Vagina (tissue), 2 donors: ENCODE data around the gene PUS3. TPM values are rescaled to one million over a fixed set of nuclear protein-coding genes. Genes with fewer than 3 reads are reported as not detected.

Source experiments
- DNase-seq, 2 donors: peaks; one replicate each; pipeline ENCODE4 v3.0.0-alpha.2; 2017; ENCODE audit errors: extremely low spot score in 2 of 2
- H3K27ac ChIP-seq: fragments of 200-600 bp; sonication (generic); one replicate; pipeline ENCODE4 v1.5.1; 2019
- H3K27me3 ChIP-seq: fragments of 200-600 bp; sonication (generic); one replicate; pipeline ENCODE4 v1.5.1; 2019
- H3K36me3 ChIP-seq, 2 donors: fragments of 200-600 bp; sonication (generic); one replicate each; pipeline ENCODE4 v1.5.1; 2017 to 2019
- H3K4me1 ChIP-seq: fragments of 200-600 bp; sonication (generic); one replicate; pipeline ENCODE4 v1.5.1; 2019
- H3K4me3 ChIP-seq, 2 donors: fragments of 200-600 bp; sonication (generic); 1 replicate in 1 of 2; 2 replicates in 1 of 2; pipeline ENCODE4 v1.5.1; 2016 to 2019
- H3K9me3 ChIP-seq: fragments of 200-600 bp; sonication (generic); one replicate; pipeline ENCODE4 v1.5.1; 2019
- CTCF ChIP-seq, 3 experiments: fragments of 450-650 bp in 2 of 3; fragments of 200-600 bp in 1 of 3; sonication (generic) in 1 of 3; IDR thresholded peaks; one replicate each; pipeline ENCODE4 v1.5.1; 2017 to 2019; ENCODE audit warnings: antibody characterized with exemption in 3 of 3, mild to moderate bottlenecking in 2 of 3, moderate library complexity in 2 of 3
- POLR2A ChIP-seq, 2 donors: fragments of 450-650 bp; IDR thresholded peaks; one replicate each; pipeline ENCODE4 v1.6.1; 2017; ENCODE audit warnings: antibody characterized with exemption in 2 of 2, mild to moderate bottlenecking in 2 of 2, moderate library complexity in 2 of 2
- POLR2AphosphoS5 ChIP-seq, 2 donors: sonication (generic); formaldehyde crosslinking; IDR thresholded peaks; one replicate each; pipeline ENCODE4 v1.9.0; 2017; ENCODE audit warnings: antibody characterized with exemption in 2 of 2, mild to moderate bottlenecking in 2 of 2, low read depth in 1 of 2; ENCODE audit not compliant: insufficient read depth in 1 of 2
- intact Hi-C: fragments of 100-400 bp; cut with DNase I; formaldehyde crosslinking; loops from one replicate; pipeline ENCODE4 v1.15.1; 2023
- total RNA-seq: library from RNA; depleted of rRNA; stranded (reverse); fragments of >200 nt; gene quantifications from one replicate; pipeline ENCODE4 v1.2.3, GENCODE V29; 2016

PUS3 gene
- total RNA-seq, 1 donor from 2014 or later = 8.1 TPM

GRCh38 chr11:125903711-125904659, 979 bp upstream of the PUS3 start, which contains the start of gene DDX25:
TSS of gene DDX25 (plus strand) at chr11:125904508. CDS start at chr11:125904518, 10 bp downstream.
- Histone ChIP-seq H3K4me3 (peak within 1 kb of the TSS; percentile 53 to 74), H3K9me3 (no peaks in the 10 kb centered on the region), H3K36me3 (peaks cover 0 to 14% of the 10 kb centered on the region in 2 donors), H3K4me1 (peaks cover 25% of the 10 kb centered on the region), H3K27me3 (peaks cover 7% of the 10 kb centered on the region), H3K27ac (no peak within 1 kb of the TSS)
- TF ChIP-seq POLR2A (IDR thresholded peaks at IDR 0.05) (no peak), CTCF (IDR thresholded peaks at IDR 0.05) (no peak), POLR2AphosphoS5 (IDR thresholded peaks at IDR 0.05; ENCODE audit: insufficient read depth in 1 of 2, low read depth in 1 of 2) (no peak)
- intact Hi-C loops = no loop called here
- DNase-seq = no peak

GRCh38 chr11:125902277-125902926, 604 bp downstream of the PUS3 start:
- DNase-seq = no peak
- Histone ChIP-seq H3K27ac (peak overlapping the region; percentile 61), H3K36me3 (peaks cover 0 to 14% of the 10 kb centered on the region in 2 donors), H3K27me3 (peaks cover 7% of the 10 kb centered on the region), H3K4me3 (peak overlapping the region; percentile 53 to 74), H3K4me1 (peaks cover 25% of the 10 kb centered on the region), H3K9me3 (no peaks in the 10 kb centered on the region)
- TF ChIP-seq POLR2A (IDR thresholded peaks at IDR 0.05) = no peak
- TF ChIP-seq POLR2AphosphoS5 (IDR thresholded peaks at IDR 0.05; ENCODE audit: insufficient read depth in 1 of 2, low read depth in 1 of 2) = no peak
- no peak for TF ChIP-seq CTCF (IDR thresholded peaks at IDR 0.05)
- intact Hi-C loops = no loop called here

- Histone ChIP-seq H3K9me3 (no peaks in the 10 kb centered on the region), H3K27ac (no peak overlapping the region), H3K4me1 (peaks cover 25% of the 10 kb centered on the region), H3K4me3 (peak overlapping the region in 1 of 2 donors; percentile 53), H3K27me3 (peaks cover 7% of the 10 kb centered on the region), H3K36me3 (peaks cover 0 to 14% of the 10 kb centered on the region in 2 donors)
- TF ChIP-seq POLR2AphosphoS5 (IDR thresholded peaks at IDR 0.05; ENCODE audit: insufficient read depth in 1 of 2, low read depth in 1 of 2) (no peak), CTCF (IDR thresholded peaks at IDR 0.05) (no peak), POLR2A (IDR thresholded peaks at IDR 0.05) (no peak)
- DNase-seq = no peak
- intact Hi-C loops = no loop called here
These were observed 1.1 kb downstream of the PUS3 start for GRCh38 chr11:125901872-125902271.

GRCh38 chr11:125892994-125893393, 10.0 kb downstream of the PUS3 start:
- no peak for TF ChIP-seq CTCF (IDR thresholded peaks at IDR 0.05)
- TF ChIP-seq POLR2A (IDR thresholded peaks at IDR 0.05) = no peak
- no peak for TF ChIP-seq POLR2AphosphoS5 (IDR thresholded peaks at IDR 0.05; ENCODE audit: insufficient read depth in 1 of 2, low read depth in 1 of 2)
- Histone ChIP-seq H3K4me3 (no peak overlapping the region), H3K27me3 (no peaks in the 10 kb centered on the region), H3K36me3 (peaks cover 0 to 7% of the 10 kb centered on the region in 2 donors), H3K27ac (no peak overlapping the region), H3K4me1 (peaks cover 15% of the 10 kb centered on the region), H3K9me3 (no peaks in the 10 kb centered on the region)
- DNase-seq = no peak
- intact Hi-C loops = no loop called here
